Endodermal cell (in vitro differentiated cells): ENCODE measurements around the gene CAT. TPM values are rescaled to one million over a fixed set of nuclear protein-coding genes. Genes with fewer than 3 reads are reported as not detected.

ENCODE experiments used
- DNase-seq: peaks from one replicate; pipeline ENCODE4 v3.0.0-alpha.2; 2017
- H3K27ac ChIP-seq: 2 replicates; pipeline ENCODE4 v1.5.1; 2013; ENCODE audit warnings: mild to moderate bottlenecking, low read depth, low read length, moderate library complexity
- H3K27me3 ChIP-seq: 2 replicates; pipeline ENCODE4 v1.6.1; 2013; ENCODE audit warnings: mild to moderate bottlenecking, low read length, moderate library complexity; ENCODE audit not compliant: insufficient read depth, control insufficient read depth, poor library complexity, severe bottlenecking
- H3K36me3 ChIP-seq: 2 replicates; pipeline ENCODE4 v1.7.0; 2013; ENCODE audit warnings: mild to moderate bottlenecking, low read length, moderate library complexity; ENCODE audit not compliant: control insufficient read depth, insufficient read depth
- H3K4me1 ChIP-seq: one replicate; pipeline ENCODE4 v1.7.0; 2013; ENCODE audit warnings: low read length; ENCODE audit not compliant: control insufficient read depth, insufficient read depth
- H3K4me3 ChIP-seq: 2 replicates; pipeline ENCODE4 v1.5.1; 2013; ENCODE audit warnings: mild to moderate bottlenecking, low read length, moderate library complexity
- H3K9ac ChIP-seq: 2 replicates; pipeline ENCODE4 v1.6.1; 2013; ENCODE audit warnings: mild to moderate bottlenecking, low read length, moderate library complexity; ENCODE audit not compliant: poor library complexity, severe bottlenecking; ENCODE audit errors: extremely low read depth
- H3K9me3 ChIP-seq: 2 replicates; pipeline ENCODE4 v1.6.1; 2013; ENCODE audit warnings: mild to moderate bottlenecking, low read length, moderate library complexity; ENCODE audit not compliant: control insufficient read depth
- H3K27ac Mint-ChIP-seq: 2 replicates; pipeline ENCODE4 v1.8.0; 2020; ENCODE audit warnings: mixed read lengths
- H3K27me3 Mint-ChIP-seq: 2 replicates; pipeline ENCODE4 v1.8.0; 2021; ENCODE audit warnings: mild to moderate bottlenecking, mixed read lengths; ENCODE audit not compliant: insufficient read depth
- H3K36me3 Mint-ChIP-seq: 2 replicates; pipeline ENCODE4 v1.8.0; 2020; ENCODE audit warnings: low read depth, mixed read lengths
- H3K4me1 Mint-ChIP-seq: 2 replicates; pipeline ENCODE4 v1.8.0; 2020; ENCODE audit warnings: mixed read lengths
- H3K4me3 Mint-ChIP-seq: 2 replicates; pipeline ENCODE4 v1.8.0; 2020; ENCODE audit warnings: mild to moderate bottlenecking, moderate library complexity, mixed read lengths
- H3K9me3 Mint-ChIP-seq: 2 replicates; pipeline ENCODE4 v1.8.0; 2020; ENCODE audit warnings: mild to moderate bottlenecking, mixed read lengths
- WGBS, 2 experiments: methylation state at CpG; one replicate each; pipeline versions ENCODE4 v1.1.5 to v1.1.7; 2013; ENCODE audit warnings: missing lambda C conversion rate in 2 of 2, mixed read lengths in 1 of 2; ENCODE audit not compliant: insufficient coverage in 1 of 2, insufficient read length in 1 of 2; 5-methylcytosine and 5-hydroxymethylcytosine counted together
- total RNA-seq, 2 donors: library from RNA; stranded (reverse); fragmentation: NEBNext Ultra II Directional in 1 of 2; extraction: Animal tissue kit (Norgen Biotek cat#: 25700) in 1 of 2; gene quantifications; 2 replicates in 1 of 2; 3 replicates in 1 of 2; pipeline ENCODE4 v1.2.1, GENCODE V29; 2021
- TF ChIP-seq, protein P1 (sequence below): fragments of 200-600 bp; sonication (generic); conservative IDR thresholded peaks from 2 replicates; pipeline ENCODE4 v1.5.0; 2021; ENCODE audit warnings: antibody characterized with exemption, mild to moderate bottlenecking

CAT gene
- total RNA-seq, 2 donors from 2014 or later, result 18.9 to 23.4 TPM

DNA sequence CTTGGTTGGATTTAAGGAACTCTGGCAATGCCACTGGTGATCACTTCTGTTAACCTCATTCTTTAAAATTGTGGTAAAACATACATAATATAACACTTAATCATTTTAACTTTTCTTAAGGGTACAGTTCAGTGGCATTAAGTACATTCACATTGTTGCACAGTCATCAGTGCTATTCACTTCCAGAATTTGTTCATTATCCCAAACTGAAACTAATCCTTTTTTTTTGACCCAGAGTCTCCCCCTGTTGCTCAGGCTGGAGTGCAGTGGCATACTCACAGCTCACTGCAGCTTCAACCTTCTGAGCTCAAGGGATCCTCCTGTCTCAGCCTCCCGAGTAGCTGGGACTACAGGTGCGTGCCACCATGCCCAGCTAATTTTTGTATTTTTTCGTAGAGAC lies 64.2 kb downstream of the CAT start:
- H3K4me3 Mint-ChIP-seq, result no peak overlapping the region
- Histone ChIP-seq H3K9ac (no peak overlapping the region), H3K36me3 (no peaks in the 10 kb centered on the region), H3K9me3 (no peaks in the 10 kb centered on the region), H3K27ac (no peak overlapping the region), H3K4me1 (no peaks in the 10 kb centered on the region), H3K4me3 (no peak overlapping the region), H3K27me3 (no peaks in the 10 kb centered on the region)
- WGBS, 2 experiments, result 81 to 96% methylated on average over 3 of the region's 3 CpGs
- no peaks in the 10 kb centered on the region for H3K27me3 Mint-ChIP-seq
- DNase-seq, result no peak
- H3K4me1 Mint-ChIP-seq, result peaks cover 3% of the 10 kb centered on the region
- TF ChIP-seq, protein P1, sequence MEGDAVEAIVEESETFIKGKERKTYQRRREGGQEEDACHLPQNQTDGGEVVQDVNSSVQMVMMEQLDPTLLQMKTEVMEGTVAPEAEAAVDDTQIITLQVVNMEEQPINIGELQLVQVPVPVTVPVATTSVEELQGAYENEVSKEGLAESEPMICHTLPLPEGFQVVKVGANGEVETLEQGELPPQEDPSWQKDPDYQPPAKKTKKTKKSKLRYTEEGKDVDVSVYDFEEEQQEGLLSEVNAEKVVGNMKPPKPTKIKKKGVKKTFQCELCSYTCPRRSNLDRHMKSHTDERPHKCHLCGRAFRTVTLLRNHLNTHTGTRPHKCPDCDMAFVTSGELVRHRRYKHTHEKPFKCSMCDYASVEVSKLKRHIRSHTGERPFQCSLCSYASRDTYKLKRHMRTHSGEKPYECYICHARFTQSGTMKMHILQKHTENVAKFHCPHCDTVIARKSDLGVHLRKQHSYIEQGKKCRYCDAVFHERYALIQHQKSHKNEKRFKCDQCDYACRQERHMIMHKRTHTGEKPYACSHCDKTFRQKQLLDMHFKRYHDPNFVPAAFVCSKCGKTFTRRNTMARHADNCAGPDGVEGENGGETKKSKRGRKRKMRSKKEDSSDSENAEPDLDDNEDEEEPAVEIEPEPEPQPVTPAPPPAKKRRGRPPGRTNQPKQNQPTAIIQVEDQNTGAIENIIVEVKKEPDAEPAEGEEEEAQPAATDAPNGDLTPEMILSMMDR, result peak; percentile 32
- no peak overlapping the region for H3K27ac Mint-ChIP-seq
- no peaks in the 10 kb centered on the region for H3K36me3 Mint-ChIP-seq
- H3K9me3 Mint-ChIP-seq, result no peaks in the 10 kb centered on the region

GRCh38 chr11:34505874-34506273 lies 67.1 kb downstream of the CAT start:
- no peaks in the 10 kb centered on the region for H3K9me3 Mint-ChIP-seq
- H3K4me3 ChIP-seq, result no peak overlapping the region
- no peaks in the 10 kb centered on the region for H3K27me3 ChIP-seq
- H3K4me1 Mint-ChIP-seq, result peaks cover 3% of the 10 kb centered on the region
- DNase-seq, result no peak
- H3K27ac Mint-ChIP-seq, result no peak overlapping the region
- no peaks in the 10 kb centered on the region for H3K4me1 ChIP-seq
- no peaks in the 10 kb centered on the region for H3K36me3 ChIP-seq
- H3K27me3 Mint-ChIP-seq, result no peaks in the 10 kb centered on the region
- H3K4me3 Mint-ChIP-seq, result no peak overlapping the region
- H3K9ac ChIP-seq, result no peak overlapping the region
- WGBS, 2 experiments, result 81 to 95% methylated on average over 5 of the region's 5 CpGs
- H3K36me3 Mint-ChIP-seq, result no peaks in the 10 kb centered on the region
- H3K27ac ChIP-seq, result no peak overlapping the region
- TF ChIP-seq, protein P1, result no peak
- H3K9me3 ChIP-seq, result no peaks in the 10 kb centered on the region

- Mint-ChIP-seq H3K9me3 (no peaks in the 10 kb centered on the region), H3K4me1 (peaks cover 3% of the 10 kb centered on the region), H3K4me3 (no peak overlapping the region), H3K27me3 (peaks cover 2% of the 10 kb centered on the region), H3K27ac (no peak overlapping the region), H3K36me3 (no peaks in the 10 kb centered on the region)
- 67 to 79% methylated on average over 3 to 6 of the region's 6 CpGs for WGBS, 2 experiments
- H3K4me3 ChIP-seq, result no peak overlapping the region
- no peaks in the 10 kb centered on the region for H3K36me3 ChIP-seq
- H3K4me1 ChIP-seq, result no peaks in the 10 kb centered on the region
- no peaks in the 10 kb centered on the region for H3K9me3 ChIP-seq
- no peak overlapping the region for H3K9ac ChIP-seq
- TF ChIP-seq, protein P1, result no peak
- no peaks in the 10 kb centered on the region for H3K27me3 ChIP-seq
- DNase-seq, result no peak
- H3K27ac ChIP-seq, result no peak overlapping the region
Observed at GRCh38 chr11:34507156-34507555, 68.4 kb downstream of the CAT start.
